SK-N-MC (cell line): ENCODE data around the gene SFI1.

Source experiments
- EZH2 ChIP-seq: fragments of 200-600 bp; sonication (generic); IDR thresholded peaks from one replicate; pipeline ENCODE4 v1.6.1; 2017; ENCODE audit warnings: antibody characterized with exemption
- POLR2AphosphoS5 ChIP-seq: IDR thresholded peaks from 2 replicates; pipeline ENCODE4 v1.6.1; 2012; ENCODE audit warnings: mild to moderate bottlenecking, low read depth, low read length, borderline replicate concordance

DNA sequence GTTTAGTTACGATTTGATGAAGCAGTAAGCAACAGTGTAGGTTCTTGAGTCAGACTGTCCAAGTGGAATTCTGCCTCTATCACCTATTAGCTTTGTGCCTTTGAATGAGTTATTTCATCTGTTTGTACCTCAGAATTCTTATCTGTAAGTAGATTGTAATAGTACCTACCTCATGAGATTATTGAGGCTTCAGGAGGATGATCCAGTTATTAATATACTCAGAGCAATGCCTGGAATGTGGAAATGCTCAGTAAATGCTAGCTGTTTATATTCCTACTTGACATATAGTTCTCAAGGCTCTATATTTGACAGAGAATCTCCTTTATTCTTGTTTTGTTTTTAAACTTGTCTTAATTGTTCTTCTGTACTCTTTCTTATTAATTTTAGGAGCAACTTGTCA, 70.1 kb downstream of the SFI1 start:
- TF ChIP-seq EZH2 (no peak), POLR2AphosphoS5 (no peak)
